ENCODE data around the gene GID8. TPM values are rescaled to one million over a fixed set of nuclear protein-coding genes. Genes with fewer than 3 reads are reported as not detected.
"Not testable (repeated sequence)": the region's sequence is repeated elsewhere in the genome, so short reads cannot be mapped to it uniquely, and the experiment has no call there.

The GID8 gene
- polyA plus RNA-seq, 6 donors from 2014 or later, result 15.7 to 19.7 (median 17.8) TPM

GRCh38 chr20:62918831-62919230 lies 19.1 kb upstream of the GID8 start:
- ATAC-seq (ENCODE audit: low read depth in 2 of 2) (peak; percentile 65 to 66), DNase-seq (no peak)
- Mint-ChIP-seq H3K27me3 (no peaks in the 10 kb centered on the region), H3K9me3 (no peaks in the 10 kb centered on the region), H3K4me1 (peaks cover 57 to 79% (median 76%) of the 10 kb centered on the region in 3 donors), H3K36me3 (no peaks in the 10 kb centered on the region), H3K27ac (peak overlapping the region in 5 of 6 donors; percentile 24 to 91 (median 86)), H3K4me3 (peak overlapping the region; percentile 59 to 87 (median 82))

GRCh38 chr20:62920039-62920645 lies 17.8 kb upstream of the GID8 start:
- DNase-seq (no peak), ATAC-seq (ENCODE audit: low read depth in 2 of 2) (no peak)
- H3K27ac Mint-ChIP-seq, result peak overlapping the region in 5 of 6 donors; percentile 5 to 91 (median 30)
- no peaks in the 10 kb centered on the region for H3K27me3 Mint-ChIP-seq
- H3K9me3 Mint-ChIP-seq, result no peaks in the 10 kb centered on the region
- H3K4me1 Mint-ChIP-seq, result peaks cover 61 to 88% (median 78%) of the 10 kb centered on the region in 3 donors
- H3K36me3 Mint-ChIP-seq, result no peaks in the 10 kb centered on the region
- peak overlapping the region in 7 of 8 donors; percentile 5 to 85 (median 71) for H3K4me3 Mint-ChIP-seq

GRCh38 chr20:62921119-62921687 lies 16.7 kb upstream of the GID8 start:
- no peaks in the 10 kb centered on the region for H3K36me3 Mint-ChIP-seq
- H3K27ac Mint-ChIP-seq, result peak overlapping the region in 4 of 6 donors; percentile 30 to 83 (median 58)
- H3K4me3 Mint-ChIP-seq, result peak overlapping the region in 7 of 8 donors; percentile 21 to 61 (median 40)
- H3K27me3 Mint-ChIP-seq, result no peaks in the 10 kb centered on the region
- DNase-seq (no peak), ATAC-seq (ENCODE audit: low read depth in 2 of 2) (peak; percentile 39 to 46)
- peaks cover 59 to 84% (median 72%) of the 10 kb centered on the region in 3 donors for H3K4me1 Mint-ChIP-seq
- no peaks in the 10 kb centered on the region for H3K9me3 Mint-ChIP-seq

GRCh38 chr20:62922451-62922921 lies 15.5 kb upstream of the GID8 start:
- no peaks in the 10 kb centered on the region for H3K9me3 Mint-ChIP-seq
- H3K4me1 Mint-ChIP-seq, result peaks cover 55 to 84% (median 75%) of the 10 kb centered on the region in 3 donors
- peak overlapping the region in 7 of 8 donors; percentile 9 to 80 (median 62) for H3K4me3 Mint-ChIP-seq
- DNase-seq (no peak), ATAC-seq (ENCODE audit: low read depth in 2 of 2) (no peak)
- H3K27ac Mint-ChIP-seq, result peak overlapping the region in 4 of 6 donors; percentile 20 to 92 (median 77)
- H3K36me3 Mint-ChIP-seq, result no peaks in the 10 kb centered on the region
- no peaks in the 10 kb centered on the region for H3K27me3 Mint-ChIP-seq

- H3K36me3 Mint-ChIP-seq; H3K9me3 Mint-ChIP-seq; DNase-seq; H3K27me3 Mint-ChIP-seq; ATAC-seq (ENCODE audit: low read depth in 2 of 2): not testable (repeated sequence)
- H3K4me3 Mint-ChIP-seq, result peak overlapping the region in 5 of 8 donors; percentile 19 to 86 (median 62)
- H3K27ac Mint-ChIP-seq, result peak overlapping the region in 4 of 6 donors; percentile 9 to 88 (median 20)
- peaks cover 54 to 84% (median 75%) of the 10 kb centered on the region in 3 donors for H3K4me1 Mint-ChIP-seq
These were observed 14.8 kb upstream of the GID8 start for GRCh38 chr20:62923059-62923668.

GRCh38 chr20:62923669-62924441 lies 14.1 kb upstream of the GID8 start:
- no peaks in the 10 kb centered on the region for H3K36me3 Mint-ChIP-seq
- no peaks in the 10 kb centered on the region for H3K9me3 Mint-ChIP-seq
- DNase-seq, result no peak
- peak overlapping the region in 3 of 6 donors; percentile 54 to 97 (median 94) for H3K27ac Mint-ChIP-seq
- peaks cover 52 to 84% (median 75%) of the 10 kb centered on the region in 3 donors for H3K4me1 Mint-ChIP-seq
- peak overlapping the region; percentile 86 to 98 (median 92) for H3K4me3 Mint-ChIP-seq
- no peak for ATAC-seq (ENCODE audit: low read depth in 2 of 2)
- no peaks in the 10 kb centered on the region for H3K27me3 Mint-ChIP-seq

GRCh38 chr20:62924442-62925075 lies 13.4 kb upstream of the GID8 start:
- no peaks in the 10 kb centered on the region for H3K27me3 Mint-ChIP-seq
- H3K4me1 Mint-ChIP-seq, result peaks cover 51 to 80% (median 74%) of the 10 kb centered on the region in 3 donors
- no peaks in the 10 kb centered on the region for H3K36me3 Mint-ChIP-seq
- H3K27ac Mint-ChIP-seq, result peak overlapping the region; percentile 54 to 97 (median 96)
- H3K4me3 Mint-ChIP-seq, result peak overlapping the region; percentile 86 to 98 (median 92)
- no peaks in the 10 kb centered on the region for H3K9me3 Mint-ChIP-seq
- no peak for ATAC-seq (ENCODE audit: low read depth in 2 of 2)
- DNase-seq, result no peak

- H3K36me3 Mint-ChIP-seq, result no peaks in the 10 kb centered on the region
- peak overlapping the region; percentile 86 to 98 (median 92) for H3K4me3 Mint-ChIP-seq
- no peaks in the 10 kb centered on the region for H3K27me3 Mint-ChIP-seq
- H3K27ac Mint-ChIP-seq, result peak overlapping the region; percentile 94 to 97 (median 96)
- H3K9me3 Mint-ChIP-seq, result no peaks in the 10 kb centered on the region
- peaks cover 46 to 80% (median 74%) of the 10 kb centered on the region in 3 donors for H3K4me1 Mint-ChIP-seq
- DNase-seq (no peak), ATAC-seq (ENCODE audit: low read depth in 2 of 2) (no peak)
These were observed 12.9 kb upstream of the GID8 start for GRCh38 chr20:62925076-62925419.

GRCh38 chr20:62925420-62926228 lies 12.3 kb upstream of the GID8 start:
- peak; percentile 52 for DNase-seq
- Mint-ChIP-seq H3K27ac (peak overlapping the region; percentile 94 to 97 (median 96)), H3K4me3 (peak overlapping the region; percentile 86 to 98 (median 92)), H3K36me3 (no peaks in the 10 kb centered on the region), H3K4me1 (peaks cover 45 to 80% (median 72%) of the 10 kb centered on the region in 3 donors), H3K27me3 (no peaks in the 10 kb centered on the region), H3K9me3 (no peaks in the 10 kb centered on the region)
- peak; percentile 50 to 51 for ATAC-seq (ENCODE audit: low read depth in 2 of 2)

GRCh38 chr20:62926229-62927127 lies 11.5 kb upstream of the GID8 start, which contains the start of gene DIDO1:
TSS of gene DIDO1 (minus strand) at chr20:62926505.
- Mint-ChIP-seq H3K27me3 (no peaks in the 10 kb centered on the region), H3K4me3 (peak within 1 kb of the TSS; percentile 86 to 98 (median 94)), H3K27ac (peak within 1 kb of the TSS; percentile 94 to 97 (median 96)), H3K36me3 (no peaks in the 10 kb centered on the region), H3K4me1 (peaks cover 43 to 79% (median 67%) of the 10 kb centered on the region in 3 donors), H3K9me3 (no peaks in the 10 kb centered on the region)
- peak; percentile 84 to 87 for ATAC-seq (ENCODE audit: low read depth in 2 of 2)
- DNase-seq, result peak; percentile 92

- H3K27ac Mint-ChIP-seq, result peak overlapping the region in 5 of 6 donors; percentile 78 to 97 (median 94)
- H3K4me3 Mint-ChIP-seq, result peak overlapping the region; percentile 86 to 98 (median 92)
- ATAC-seq (ENCODE audit: low read depth in 2 of 2) (no peak), DNase-seq (no peak)
- no peaks in the 10 kb centered on the region for H3K36me3 Mint-ChIP-seq
- H3K27me3 Mint-ChIP-seq, result no peaks in the 10 kb centered on the region
- H3K4me1 Mint-ChIP-seq, result peaks cover 42 to 79% (median 66%) of the 10 kb centered on the region in 3 donors
- no peaks in the 10 kb centered on the region for H3K9me3 Mint-ChIP-seq
These were observed 10.7 kb upstream of the GID8 start for GRCh38 chr20:62927128-62927705.
